ENCODE results near the gene MXI1.

GRCh38 chr10:110217662-110218008, 10.2 kb downstream of the MXI1 start:
- TF ChIP-seq CTCF (conservative IDR thresholded peaks at IDR 0.05; ENCODE audit: low read depth in 2 of 2) (no peak), REST (IDR thresholded peaks at IDR 0.05; ENCODE audit: unreplicated experiment) (no peak), EZH2 (IDR thresholded peaks at IDR 0.05; ENCODE audit: low read depth, unreplicated experiment) (no peak), EZH2phosphoT487 (IDR thresholded peaks at IDR 0.05; ENCODE audit: unreplicated experiment) (no peak), POLR2AphosphoS5 (IDR thresholded peaks at IDR 0.05; ENCODE audit: low read depth) (no peak), ZNF114 (CRISPR knock-in tag; IDR thresholded peaks at IDR 0.05) (no peak), CREB1 (CRISPR knock-in tag; IDR thresholded peaks at IDR 0.05; ENCODE audit: low read depth) (no peak), JUNB (IDR thresholded peaks at IDR 0.05; ENCODE audit: unreplicated experiment) (no peak), ZNF331 (CRISPR knock-in tag; IDR thresholded peaks at IDR 0.05; ENCODE audit: low read depth) (no peak), STAT1 (IDR thresholded peaks at IDR 0.05; ENCODE audit: unreplicated experiment) (no peak), NANOG (IDR thresholded peaks at IDR 0.05; ENCODE audit: borderline replicate concordance) (no peak)
- TF ChIP-seq, protein P1, sequence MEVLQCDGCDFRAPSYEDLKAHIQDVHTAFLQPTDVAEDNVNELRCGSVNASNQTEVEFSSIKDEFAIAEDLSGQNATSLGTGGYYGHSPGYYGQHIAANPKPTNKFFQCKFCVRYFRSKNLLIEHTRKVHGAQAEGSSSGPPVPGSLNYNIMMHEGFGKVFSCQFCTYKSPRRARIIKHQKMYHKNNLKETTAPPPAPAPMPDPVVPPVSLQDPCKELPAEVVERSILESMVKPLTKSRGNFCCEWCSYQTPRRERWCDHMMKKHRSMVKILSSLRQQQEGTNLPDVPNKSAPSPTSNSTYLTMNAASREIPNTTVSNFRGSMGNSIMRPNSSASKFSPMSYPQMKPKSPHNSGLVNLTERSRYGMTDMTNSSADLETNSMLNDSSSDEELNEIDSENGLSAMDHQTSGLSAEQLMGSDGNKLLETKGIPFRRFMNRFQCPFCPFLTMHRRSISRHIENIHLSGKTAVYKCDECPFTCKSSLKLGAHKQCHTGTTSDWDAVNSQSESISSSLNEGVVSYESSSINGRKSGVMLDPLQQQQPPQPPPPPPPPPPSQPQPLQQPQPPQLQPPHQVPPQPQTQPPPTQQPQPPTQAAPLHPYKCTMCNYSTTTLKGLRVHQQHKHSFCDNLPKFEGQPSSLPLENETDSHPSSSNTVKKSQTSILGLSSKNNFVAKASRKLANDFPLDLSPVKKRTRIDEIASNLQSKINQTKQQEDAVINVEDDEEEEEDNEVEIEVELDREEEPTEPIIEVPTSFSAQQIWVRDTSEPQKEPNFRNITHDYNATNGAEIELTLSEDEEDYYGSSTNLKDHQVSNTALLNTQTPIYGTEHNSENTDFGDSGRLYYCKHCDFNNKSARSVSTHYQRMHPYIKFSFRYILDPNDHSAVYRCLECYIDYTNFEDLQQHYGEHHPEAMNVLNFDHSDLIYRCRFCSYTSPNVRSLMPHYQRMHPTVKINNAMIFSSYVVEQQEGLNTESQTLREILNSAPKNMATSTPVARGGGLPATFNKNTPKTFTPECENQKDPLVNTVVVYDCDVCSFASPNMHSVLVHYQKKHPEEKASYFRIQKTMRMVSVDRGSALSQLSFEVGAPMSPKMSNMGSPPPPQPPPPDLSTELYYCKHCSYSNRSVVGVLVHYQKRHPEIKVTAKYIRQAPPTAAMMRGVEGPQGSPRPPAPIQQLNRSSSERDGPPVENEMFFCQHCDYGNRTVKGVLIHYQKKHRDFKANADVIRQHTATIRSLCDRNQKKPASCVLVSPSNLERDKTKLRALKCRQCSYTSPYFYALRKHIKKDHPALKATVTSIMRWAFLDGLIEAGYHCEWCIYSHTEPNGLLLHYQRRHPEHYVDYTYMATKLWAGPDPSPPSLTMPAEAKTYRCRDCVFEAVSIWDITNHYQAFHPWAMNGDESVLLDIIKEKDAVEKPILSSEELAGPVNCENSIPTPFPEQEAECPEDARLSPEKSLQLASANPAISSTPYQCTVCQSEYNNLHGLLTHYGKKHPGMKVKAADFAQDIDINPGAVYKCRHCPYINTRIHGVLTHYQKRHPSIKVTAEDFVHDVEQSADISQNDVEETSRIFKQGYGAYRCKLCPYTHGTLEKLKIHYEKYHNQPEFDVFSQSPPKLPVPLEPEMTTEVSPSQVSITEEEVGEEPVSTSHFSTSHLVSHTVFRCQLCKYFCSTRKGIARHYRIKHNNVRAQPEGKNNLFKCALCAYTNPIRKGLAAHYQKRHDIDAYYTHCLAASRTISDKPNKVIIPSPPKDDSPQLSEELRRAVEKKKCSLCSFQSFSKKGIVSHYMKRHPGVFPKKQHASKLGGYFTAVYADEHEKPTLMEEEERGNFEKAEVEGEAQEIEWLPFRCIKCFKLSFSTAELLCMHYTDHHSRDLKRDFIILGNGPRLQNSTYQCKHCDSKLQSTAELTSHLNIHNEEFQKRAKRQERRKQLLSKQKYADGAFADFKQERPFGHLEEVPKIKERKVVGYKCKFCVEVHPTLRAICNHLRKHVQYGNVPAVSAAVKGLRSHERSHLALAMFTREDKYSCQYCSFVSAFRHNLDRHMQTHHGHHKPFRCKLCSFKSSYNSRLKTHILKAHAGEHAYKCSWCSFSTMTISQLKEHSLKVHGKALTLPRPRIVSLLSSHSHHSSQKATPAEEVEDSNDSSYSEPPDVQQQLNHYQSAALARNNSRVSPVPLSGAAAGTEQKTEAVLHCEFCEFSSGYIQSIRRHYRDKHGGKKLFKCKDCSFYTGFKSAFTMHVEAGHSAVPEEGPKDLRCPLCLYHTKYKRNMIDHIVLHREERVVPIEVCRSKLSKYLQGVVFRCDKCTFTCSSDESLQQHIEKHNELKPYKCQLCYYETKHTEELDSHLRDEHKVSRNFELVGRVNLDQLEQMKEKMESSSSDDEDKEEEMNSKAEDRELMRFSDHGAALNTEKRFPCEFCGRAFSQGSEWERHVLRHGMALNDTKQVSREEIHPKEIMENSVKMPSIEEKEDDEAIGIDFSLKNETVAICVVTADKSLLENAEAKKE (CRISPR knock-in tag; IDR thresholded peaks at IDR 0.05) = no peak
- TF ChIP-seq, protein P2, sequence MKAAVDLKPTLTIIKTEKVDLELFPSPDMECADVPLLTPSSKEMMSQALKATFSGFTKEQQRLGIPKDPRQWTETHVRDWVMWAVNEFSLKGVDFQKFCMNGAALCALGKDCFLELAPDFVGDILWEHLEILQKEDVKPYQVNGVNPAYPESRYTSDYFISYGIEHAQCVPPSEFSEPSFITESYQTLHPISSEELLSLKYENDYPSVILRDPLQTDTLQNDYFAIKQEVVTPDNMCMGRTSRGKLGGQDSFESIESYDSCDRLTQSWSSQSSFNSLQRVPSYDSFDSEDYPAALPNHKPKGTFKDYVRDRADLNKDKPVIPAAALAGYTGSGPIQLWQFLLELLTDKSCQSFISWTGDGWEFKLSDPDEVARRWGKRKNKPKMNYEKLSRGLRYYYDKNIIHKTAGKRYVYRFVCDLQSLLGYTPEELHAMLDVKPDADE (IDR thresholded peaks at IDR 0.05) = no peak

Measured in GM23338 (cell line).